8988T (cell line): ENCODE results near the gene RNF182.
"Not testable (repeated sequence)": the region's sequence is repeated elsewhere in the genome, so short reads cannot be mapped to it uniquely, and the experiment has no call there.

Experiments
- DNase-seq: peaks from one replicate; pipeline ENCODE4 v3.0.0; 2011

Gene RNF182

GRCh38 chr6:13972602-13973001 lies 47.9 kb downstream of the RNF182 start:
- DNase-seq: not testable (repeated sequence)

GRCh38 chr6:13973422-13973821 lies 48.7 kb downstream of the RNF182 start:
- not testable (repeated sequence) for DNase-seq

GRCh38 chr6:13978102-13978640 lies 53.4 kb downstream of the RNF182 start:
- DNase-seq: no peak

DNA sequence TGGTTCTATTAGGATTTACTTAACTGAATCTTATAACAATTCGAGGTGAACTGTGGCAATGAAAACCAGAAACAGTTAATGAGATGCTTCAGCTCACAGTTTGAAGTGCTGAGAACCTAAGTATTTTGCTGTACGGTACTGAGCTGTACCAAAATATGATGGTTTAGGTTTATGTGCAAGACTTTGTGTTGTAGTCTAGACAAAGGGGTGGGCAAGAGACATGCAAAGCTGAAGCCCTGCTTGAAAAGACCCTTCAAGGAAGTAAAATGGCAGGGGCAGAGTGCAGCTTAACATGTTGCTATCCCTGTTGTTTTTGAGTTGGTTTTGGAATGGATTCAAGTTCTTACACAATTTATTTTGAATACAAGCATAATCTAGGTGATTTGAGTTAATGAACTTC lies 54.0 kb downstream of the RNF182 start:
- DNase-seq: no peak

- DNase-seq: no peak
Measured at GRCh38 chr6:13979284-13980171, 54.8 kb downstream of the RNF182 start.

DNA sequence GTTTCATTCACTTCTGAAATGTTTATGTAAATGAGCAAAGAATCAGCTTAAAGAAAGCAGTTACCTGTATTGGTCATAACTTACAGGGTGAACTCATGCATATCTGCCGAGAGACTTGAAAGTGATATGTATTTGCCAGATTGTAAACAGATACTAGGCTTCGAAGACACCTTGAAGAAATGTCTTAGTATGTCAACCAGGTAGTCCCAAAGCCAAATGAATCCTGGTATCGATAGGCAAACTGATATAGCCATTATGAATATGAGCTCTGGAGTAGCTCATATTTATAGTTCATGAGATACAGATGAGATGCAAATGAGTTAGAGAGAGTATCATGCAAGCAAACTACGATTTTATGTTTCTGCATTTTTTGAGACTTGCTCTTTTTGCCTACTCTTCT lies 55.8 kb downstream of the RNF182 start:
- no peak for DNase-seq

DNA sequence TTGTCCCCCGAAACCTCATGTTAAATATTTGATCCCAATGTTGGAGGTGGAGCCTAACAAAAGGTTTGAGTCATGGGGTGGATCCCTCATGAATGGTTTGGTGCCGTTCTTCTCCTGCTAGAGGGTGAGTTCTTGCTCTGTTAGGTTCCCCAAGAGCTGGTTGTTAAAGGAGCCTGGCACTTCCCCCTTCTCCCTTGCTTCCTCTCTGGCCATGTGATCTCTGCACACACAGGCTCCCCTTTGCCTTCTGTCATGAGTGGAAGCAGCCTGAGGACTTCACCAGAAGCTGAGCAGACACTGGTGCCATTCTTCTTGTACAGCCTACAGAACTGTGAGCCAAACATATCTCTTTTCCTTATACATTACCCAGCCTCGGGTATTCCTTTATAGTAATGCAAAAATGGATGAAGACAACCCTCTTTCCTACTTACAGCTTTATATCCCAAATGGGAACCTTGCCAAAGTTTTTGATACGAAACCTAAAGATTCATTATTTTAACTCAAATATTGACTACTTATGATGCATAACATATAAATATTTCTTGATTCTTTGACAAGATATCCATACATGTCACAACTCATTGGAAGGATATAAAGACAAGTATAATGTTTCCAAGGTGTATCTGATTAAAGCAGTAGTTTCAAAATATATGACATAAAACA lies 61.0 kb downstream of the RNF182 start:
- no peak for DNase-seq

GRCh38 chr6:13986700-13987399 lies 62.1 kb downstream of the RNF182 start:
- no peak for DNase-seq

DNA sequence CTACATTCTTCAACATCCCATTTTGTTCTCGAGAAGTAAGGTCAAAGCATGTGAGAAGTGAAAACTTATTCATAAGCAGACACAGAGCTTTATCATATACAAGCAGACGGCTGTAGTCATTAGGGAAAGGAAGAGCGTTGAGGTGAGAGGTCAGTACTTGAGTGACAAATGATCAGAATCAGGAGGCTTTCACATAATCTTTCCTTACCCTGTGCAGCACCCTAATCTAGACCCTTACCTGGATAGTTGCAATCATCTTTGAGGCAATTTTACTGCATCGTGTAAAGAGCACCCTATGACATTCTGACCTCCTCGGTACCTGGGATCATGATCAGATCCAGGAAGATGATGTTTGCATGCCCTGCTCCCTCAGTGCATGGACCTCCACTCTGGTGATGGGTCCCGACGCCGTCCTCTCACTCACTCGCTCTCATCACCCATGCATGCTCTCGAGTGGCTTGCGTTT lies 62.7 kb downstream of the RNF182 start:
- no peak for DNase-seq

GRCh38 chr6:13988049-13988738 lies 63.4 kb downstream of the RNF182 start:
- DNase-seq: no peak

DNA sequence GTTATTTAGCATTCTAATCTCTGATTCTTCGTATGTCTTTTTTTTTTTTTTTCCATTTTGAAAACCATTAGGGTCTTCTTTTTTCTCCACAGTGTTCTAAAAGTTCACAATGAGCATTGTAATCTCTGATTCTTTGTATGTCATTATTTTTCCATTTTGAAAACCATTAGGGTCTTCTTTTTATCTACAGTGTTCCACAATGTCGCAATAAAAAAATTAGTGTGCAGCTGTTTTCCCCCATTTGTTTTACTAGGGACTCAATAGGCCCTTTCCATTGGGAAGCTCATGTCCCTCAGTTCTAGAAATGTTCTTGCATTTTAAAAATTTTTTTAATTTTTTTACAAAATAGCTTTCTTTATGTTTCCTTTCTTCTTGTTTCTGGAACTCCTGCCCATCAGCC lies 64.2 kb downstream of the RNF182 start:
- no peak for DNase-seq

DNA sequence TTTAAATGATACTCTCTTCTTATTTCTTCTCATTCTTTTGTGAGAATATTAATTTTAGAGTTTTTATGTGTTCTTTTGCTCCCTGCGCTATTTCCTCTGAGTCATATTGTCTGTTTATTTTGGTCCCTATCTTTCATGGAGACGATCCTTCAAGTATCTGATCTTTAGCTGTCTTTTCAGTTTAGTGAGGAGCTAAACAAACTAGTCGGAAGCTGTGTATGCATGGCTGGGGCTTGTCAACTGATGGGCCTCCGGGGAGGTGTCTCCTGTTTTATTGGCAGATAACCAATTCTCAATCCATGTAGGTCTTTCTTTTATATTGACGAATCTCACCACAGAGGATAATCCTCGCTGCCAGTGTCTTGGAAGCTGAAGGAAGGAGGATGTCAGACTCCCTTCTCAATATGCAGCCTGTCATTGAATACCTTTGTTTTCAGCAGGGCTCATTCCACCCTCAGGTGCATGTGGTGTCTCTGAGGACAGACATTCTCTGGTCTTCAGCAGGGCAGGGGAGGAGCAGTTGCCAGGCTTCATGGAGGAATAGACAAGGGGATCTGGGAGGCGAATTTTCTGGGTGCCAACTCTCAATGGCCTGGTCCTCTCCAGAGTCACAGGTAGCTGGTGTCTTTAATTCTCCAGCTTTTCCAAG lies 64.9 kb downstream of the RNF182 start:
- no peak for DNase-seq

GRCh38 chr6:13990796-13991195 lies 66.0 kb downstream of the RNF182 start:
- DNase-seq: no peak

- no peak for DNase-seq
Measured at GRCh38 chr6:13991393-13991792, 66.6 kb downstream of the RNF182 start.

DNA sequence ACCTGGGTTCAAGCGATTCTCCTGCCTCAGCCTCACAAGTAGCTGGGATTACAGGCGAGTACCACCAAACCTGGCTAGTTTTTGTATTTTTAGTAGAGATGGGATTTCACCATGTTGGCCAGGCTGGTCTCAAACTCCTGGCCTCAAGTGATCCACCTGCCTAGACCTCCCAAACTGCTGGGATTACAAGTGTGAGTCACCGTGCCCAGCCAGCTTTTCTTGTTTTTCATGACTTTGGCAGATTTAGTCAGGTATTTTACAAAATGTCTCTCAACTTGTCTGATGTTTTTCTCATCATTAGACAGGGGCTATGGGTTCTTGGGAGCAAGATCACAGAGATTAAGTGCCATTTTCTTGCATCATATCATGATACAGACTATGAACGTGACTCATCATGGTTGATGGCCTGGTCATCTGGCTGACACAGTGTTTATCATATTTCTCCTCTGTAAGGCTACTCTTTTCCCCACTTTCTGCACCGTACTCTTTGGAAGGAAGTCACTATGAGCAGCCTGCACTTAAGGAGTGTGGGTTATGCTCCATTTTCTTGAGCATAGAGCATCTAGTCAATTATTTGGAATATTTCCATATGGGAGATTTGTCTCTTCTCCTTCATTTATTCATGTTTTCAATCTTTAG lies 67.8 kb downstream of the RNF182 start:
- no peak for DNase-seq

GRCh38 chr6:13993416-13993815 lies 68.7 kb downstream of the RNF182 start:
- no peak for DNase-seq

DNA sequence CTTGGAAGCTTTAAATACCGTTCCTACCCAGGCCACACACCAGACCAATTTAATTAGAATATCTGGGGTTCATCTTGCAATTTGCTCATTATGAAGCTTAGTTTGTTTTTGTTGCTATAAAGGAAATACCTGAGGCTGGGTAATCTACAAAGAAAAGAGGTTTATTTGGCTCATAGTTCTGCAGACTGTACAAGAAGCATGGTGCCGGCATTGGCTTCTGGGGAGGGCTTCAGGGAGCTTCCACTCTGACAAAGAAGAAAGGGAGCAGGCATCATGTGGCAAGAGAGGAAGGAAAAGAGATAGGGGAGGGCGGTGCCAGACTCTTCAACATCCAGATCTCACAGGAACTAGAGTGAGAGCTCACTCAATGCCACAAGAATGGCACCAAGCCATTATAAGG lies 73.6 kb downstream of the RNF182 start:
- no peak for DNase-seq

- DNase-seq: no peak
Measured at GRCh38 chr6:14000901-14001300, 76.1 kb downstream of the RNF182 start.

DNA sequence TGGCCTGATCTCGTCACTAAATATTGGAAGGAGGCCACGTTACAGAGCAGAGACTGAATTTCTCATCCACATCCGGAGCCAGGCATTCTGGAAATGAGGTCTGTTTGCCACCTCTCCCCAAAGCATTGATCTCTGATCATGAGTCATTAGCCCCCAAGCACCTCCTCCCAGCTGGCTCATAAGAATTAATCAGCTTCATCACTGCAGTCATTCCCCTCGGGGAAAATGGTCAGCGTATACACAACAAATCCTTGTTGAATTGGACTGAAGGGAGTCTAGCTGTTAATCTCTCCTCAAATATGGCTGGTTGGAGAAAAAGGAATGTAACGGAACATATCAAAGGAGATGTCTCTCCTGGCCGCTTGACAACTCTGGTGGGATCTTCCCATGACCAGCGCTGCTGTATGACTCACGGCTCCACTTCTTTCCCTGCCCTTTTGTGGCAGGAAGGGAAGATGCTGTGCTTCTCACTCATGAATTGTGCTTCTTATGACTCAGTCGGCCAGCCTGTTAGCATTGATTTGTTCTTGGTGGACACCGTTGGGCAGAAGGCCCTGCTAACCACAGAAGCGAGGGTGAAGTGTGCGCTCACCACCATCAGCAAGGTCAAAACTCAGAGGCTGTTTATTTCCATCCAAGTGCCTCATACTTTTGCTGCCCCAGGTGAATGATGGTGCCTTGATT lies 76.7 kb downstream of the RNF182 start:
- DNase-seq: peak; percentile 74

GRCh38 chr6:14002176-14002947 lies 77.6 kb downstream of the RNF182 start:
- DNase-seq: no peak
